Measurements from ENCODE around the gene ACKR2.

ACKR2 gene

DNA sequence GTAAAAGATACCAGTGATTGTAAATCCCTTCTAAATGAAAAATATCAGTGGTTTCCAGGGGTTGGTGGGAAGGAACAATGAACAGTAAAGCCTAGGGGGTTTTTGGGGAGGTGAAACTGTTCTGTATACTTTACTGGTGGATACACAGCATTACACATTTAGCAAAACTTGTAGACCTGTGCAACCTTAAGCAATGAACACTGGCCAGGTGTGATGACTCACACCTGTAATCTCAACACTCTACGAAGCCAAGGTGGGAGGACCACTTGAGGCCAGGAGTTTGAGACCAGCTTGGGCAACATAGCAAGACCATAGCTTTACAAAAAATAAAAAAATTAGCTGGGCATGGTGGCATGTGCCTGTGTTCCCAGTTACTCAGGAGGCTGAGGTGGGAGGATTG is 38.0 kb upstream of the ACKR2 start:
- no peak overlapping the region for H3K4me3 ChIP-seq (replicated peaks in 1 of 2; ENCODE audit: low read depth in 2 of 2, low read length in 2 of 2)
- no peak for DNase-seq (ENCODE audit: low read depth in 2 of 2)
- TF ChIP-seq, protein P1, sequence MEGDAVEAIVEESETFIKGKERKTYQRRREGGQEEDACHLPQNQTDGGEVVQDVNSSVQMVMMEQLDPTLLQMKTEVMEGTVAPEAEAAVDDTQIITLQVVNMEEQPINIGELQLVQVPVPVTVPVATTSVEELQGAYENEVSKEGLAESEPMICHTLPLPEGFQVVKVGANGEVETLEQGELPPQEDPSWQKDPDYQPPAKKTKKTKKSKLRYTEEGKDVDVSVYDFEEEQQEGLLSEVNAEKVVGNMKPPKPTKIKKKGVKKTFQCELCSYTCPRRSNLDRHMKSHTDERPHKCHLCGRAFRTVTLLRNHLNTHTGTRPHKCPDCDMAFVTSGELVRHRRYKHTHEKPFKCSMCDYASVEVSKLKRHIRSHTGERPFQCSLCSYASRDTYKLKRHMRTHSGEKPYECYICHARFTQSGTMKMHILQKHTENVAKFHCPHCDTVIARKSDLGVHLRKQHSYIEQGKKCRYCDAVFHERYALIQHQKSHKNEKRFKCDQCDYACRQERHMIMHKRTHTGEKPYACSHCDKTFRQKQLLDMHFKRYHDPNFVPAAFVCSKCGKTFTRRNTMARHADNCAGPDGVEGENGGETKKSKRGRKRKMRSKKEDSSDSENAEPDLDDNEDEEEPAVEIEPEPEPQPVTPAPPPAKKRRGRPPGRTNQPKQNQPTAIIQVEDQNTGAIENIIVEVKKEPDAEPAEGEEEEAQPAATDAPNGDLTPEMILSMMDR (IDR thresholded peaks at IDR 0.05; ENCODE audit: low read depth, low read length): no peak

DNA sequence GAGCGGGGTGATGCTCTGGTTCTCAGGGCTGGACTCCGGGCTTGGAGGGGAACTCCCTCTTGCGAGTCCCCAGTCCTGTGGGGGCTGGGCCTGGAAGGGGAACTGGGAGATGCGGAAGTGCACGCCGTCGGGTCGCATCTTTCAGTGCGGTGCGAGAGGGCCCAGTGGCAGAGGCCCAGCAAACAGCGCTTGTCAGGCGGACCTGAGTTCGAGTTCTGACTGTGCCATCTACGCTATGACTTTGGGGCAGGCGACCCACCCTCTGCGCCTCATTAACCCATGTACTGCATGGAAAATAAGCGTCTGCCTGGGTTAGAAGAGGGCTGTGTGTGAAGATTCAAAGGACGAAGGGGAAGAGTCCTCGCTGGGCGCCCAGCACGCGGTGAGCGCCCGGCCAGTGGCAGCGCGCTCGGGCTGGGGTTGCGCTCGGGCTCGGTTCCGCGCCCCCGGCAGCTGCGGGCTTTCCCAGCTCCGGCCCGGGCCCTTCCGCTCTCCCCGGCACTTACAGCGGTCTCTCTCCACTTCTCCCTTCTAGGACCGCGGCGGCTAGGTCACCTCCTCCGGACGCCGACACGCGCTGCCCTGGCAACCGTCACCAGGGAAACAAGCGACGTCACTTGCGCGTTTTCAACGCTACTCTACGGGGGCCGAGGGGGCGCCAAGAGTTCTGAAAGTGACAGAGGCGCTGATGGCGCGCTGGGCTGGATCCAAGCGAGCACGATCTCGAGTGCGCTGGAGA is 36.4 kb upstream of the ACKR2 start, which contains the start of gene CCDC13:
Gene CCDC13, minus strand, starts transcription at position 584 of the 739 bp plus-strand sequence. CDS start 14,908 bp downstream, outside the sequence.
- H3K4me3 ChIP-seq (replicated peaks in 1 of 2; ENCODE audit: low read depth in 2 of 2, low read length in 2 of 2): peak within 1 kb of the TSS; percentile 43 to 48
- TF ChIP-seq, protein P1 (IDR thresholded peaks at IDR 0.05; ENCODE audit: low read depth, low read length): no peak
- peak; percentile 93 to 94 for DNase-seq (ENCODE audit: low read depth in 2 of 2)

DNA sequence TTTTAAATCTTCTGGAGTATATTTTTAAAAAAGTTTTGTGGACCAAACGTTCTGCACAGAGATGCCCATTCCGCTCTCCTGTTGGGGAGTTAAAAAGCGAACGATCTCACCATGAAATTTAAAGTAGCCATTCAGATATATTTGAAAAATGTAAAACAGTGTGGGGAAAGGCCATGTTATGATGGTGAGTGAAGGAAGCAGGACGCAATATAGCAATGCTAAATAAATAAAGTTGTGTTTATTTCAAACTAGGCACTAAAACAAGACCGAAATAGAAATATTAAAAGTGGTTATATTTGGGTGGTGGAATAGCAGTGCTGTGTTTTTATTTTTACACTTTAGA is 35.9 kb upstream of the ACKR2 start:
- TF ChIP-seq, protein P1 (IDR thresholded peaks at IDR 0.05; ENCODE audit: low read depth, low read length): no peak
- H3K4me3 ChIP-seq (replicated peaks in 1 of 2; ENCODE audit: low read depth in 2 of 2, low read length in 2 of 2): peak overlapping the region; percentile 43 to 48
- no peak for DNase-seq (ENCODE audit: low read depth in 2 of 2)

DNA sequence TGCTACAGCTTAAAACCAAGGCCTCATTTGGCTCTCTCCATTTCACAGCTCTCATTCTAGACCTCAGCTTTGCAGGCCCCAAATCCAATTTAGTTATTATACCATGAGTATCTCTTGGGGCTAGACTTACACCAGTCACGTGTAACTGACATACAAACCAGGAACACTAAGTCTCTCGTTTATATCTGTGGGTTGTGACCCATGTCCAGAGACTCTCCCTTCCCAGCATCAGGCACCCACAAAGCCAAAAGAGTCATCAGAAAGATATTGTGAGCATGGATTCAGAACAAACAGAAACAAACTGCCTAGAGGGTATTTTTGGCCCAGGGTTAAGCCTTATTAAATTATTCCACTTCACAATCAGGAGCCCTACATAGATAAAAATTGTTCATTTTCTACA is 30.6 kb upstream of the ACKR2 start:
- no peak overlapping the region for H3K4me3 ChIP-seq (replicated peaks in 1 of 2; ENCODE audit: low read depth in 2 of 2, low read length in 2 of 2)
- TF ChIP-seq, protein P1 (IDR thresholded peaks at IDR 0.05; ENCODE audit: low read depth, low read length): no peak
- DNase-seq (ENCODE audit: low read depth in 2 of 2): peak; percentile 77 to 87

DNA sequence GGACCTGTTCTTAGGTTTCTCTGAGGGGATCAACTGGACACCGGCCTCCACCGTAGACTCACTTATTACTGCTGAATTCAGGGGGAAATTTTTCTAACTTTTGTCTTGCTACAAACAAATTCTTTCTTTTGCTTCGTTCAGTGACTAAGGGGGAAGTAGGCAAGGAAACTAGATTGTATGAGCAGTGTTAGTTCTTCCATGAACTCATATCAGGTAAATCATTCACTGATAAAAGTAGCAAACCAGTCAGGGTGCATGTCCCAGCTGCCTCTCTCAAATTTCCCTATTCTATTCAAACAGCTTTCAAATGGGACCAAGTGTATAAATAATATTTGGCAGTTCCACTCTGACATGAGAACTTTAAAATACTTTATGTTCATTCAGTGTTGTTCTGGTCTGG is 28.8 kb upstream of the ACKR2 start:
- TF ChIP-seq, protein P1 (IDR thresholded peaks at IDR 0.05; ENCODE audit: low read depth, low read length): no peak
- DNase-seq (ENCODE audit: low read depth in 2 of 2): peak in 1 of 2 donors; percentile 8
- H3K4me3 ChIP-seq (replicated peaks in 1 of 2; ENCODE audit: low read depth in 2 of 2, low read length in 2 of 2): no peak overlapping the region

DNA sequence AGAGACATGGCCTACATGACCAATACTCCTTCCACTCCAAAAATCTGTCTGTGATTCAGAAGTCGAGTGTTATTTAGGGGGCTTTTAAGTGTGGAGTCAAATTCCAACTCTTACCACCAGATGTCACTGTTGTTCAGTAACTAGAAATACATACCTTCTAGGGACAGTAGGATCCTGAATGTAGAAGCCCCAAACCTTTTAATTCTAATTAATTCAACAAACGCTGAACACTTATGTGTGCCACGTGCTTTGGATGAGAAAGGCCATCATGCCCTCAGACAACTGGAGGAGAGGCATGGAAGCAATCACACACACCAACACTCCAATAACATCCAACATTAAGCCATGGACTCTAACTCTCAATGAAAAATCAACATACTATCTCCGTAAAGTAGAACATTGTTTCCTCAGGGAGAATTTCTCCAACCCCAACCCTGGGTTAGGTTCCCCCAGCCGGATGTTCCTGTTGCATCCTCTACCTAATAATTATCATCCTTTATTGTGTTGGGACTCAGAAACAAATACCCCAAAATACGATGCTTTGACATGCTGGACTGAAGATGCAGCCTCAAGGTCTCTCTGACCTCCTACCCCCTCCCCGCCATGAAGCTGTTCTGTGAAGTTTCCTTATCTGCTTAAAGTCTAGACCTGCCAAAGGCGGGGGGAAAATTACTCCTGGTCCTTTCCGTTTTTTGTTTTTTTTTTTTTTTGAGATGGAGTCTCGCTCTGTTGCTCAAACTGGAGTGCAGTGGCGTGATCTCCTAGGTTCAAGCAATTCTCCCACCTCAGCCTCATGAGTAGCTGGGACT is 28.1 kb upstream of the ACKR2 start:
- H3K4me3 ChIP-seq (replicated peaks in 1 of 2; ENCODE audit: low read depth in 2 of 2, low read length in 2 of 2): no peak overlapping the region
- TF ChIP-seq, protein P1 (IDR thresholded peaks at IDR 0.05; ENCODE audit: low read depth, low read length): peak; percentile 65
- peak; percentile 87 to 92 for DNase-seq (ENCODE audit: low read depth in 2 of 2)
